ENCODE results near the gene MAFG. TPM values are rescaled to one million over a fixed set of nuclear protein-coding genes. Genes with fewer than 3 reads are reported as not detected.

The MAFG gene
- total RNA-seq, 2 experiments from 2014 or later = 23.4 to 24.1 TPM

GRCh38 chr17:81964081-81964849 is 36.7 kb upstream of the MAFG start:
- intact Hi-C loops (cut with micrococcal nuclease) = loop anchor here (5.0 kb wide), 1 partner anchor 52 kb away; the partner anchor contains the start of gene PCYT2
- CTCF ChIA-PET = interaction anchor here (5.7 kb wide), 1 partner anchor 57 kb away, joined by 174 read pairs; the partner anchor contains the start of genes CENPX and LRRC45
- no peak for DNase-seq

GRCh38 chr17:81962499-81963441 is 35.2 kb upstream of the MAFG start:
- Mint-ChIP-seq H3K4me3 (peak overlapping the region; percentile 8), H3K9me3 (no peaks in the 10 kb centered on the region), H3K36me3 (no peaks in the 10 kb centered on the region), H3K27me3 (peaks cover 19% of the 10 kb centered on the region), H3K4me1 (ENCODE audit: low read depth) (peaks cover 5% of the 10 kb centered on the region), H3K27ac (no peak overlapping the region)
- intact Hi-C loops (cut with micrococcal nuclease) = loop anchor here (5.0 kb wide), 1 partner anchor 50 kb away; the partner anchor contains the start of gene PCYT2
- POLR2A ChIA-PET = interaction anchor here (0.6 kb wide), 1 partner anchor 35 kb away, joined by 4 read pairs; no protein-coding TSS in a partner anchor
- CTCF ChIA-PET = interaction anchor here (1.1 to 5.7 kb wide), 3 partner anchors 28 to 191 kb away, joined by 3 to 174 read pairs (median 3); partner anchors contain the start of genes CENPX and LRRC45
- DNase-seq = no peak

More at GRCh38 chr17:81964081-81964849, 36.7 kb upstream of the MAFG start:
- no peaks in the 10 kb centered on the region for H3K36me3 Mint-ChIP-seq
- H3K4me1 Mint-ChIP-seq (ENCODE audit: low read depth) = peaks cover 14% of the 10 kb centered on the region
- POLR2A ChIA-PET = no interaction called here
- no peaks in the 10 kb centered on the region for H3K9me3 Mint-ChIP-seq
- H3K27me3 Mint-ChIP-seq = peaks cover 7% of the 10 kb centered on the region
- H3K4me3 Mint-ChIP-seq = no peak overlapping the region
- no peak overlapping the region for H3K27ac Mint-ChIP-seq

DNA sequence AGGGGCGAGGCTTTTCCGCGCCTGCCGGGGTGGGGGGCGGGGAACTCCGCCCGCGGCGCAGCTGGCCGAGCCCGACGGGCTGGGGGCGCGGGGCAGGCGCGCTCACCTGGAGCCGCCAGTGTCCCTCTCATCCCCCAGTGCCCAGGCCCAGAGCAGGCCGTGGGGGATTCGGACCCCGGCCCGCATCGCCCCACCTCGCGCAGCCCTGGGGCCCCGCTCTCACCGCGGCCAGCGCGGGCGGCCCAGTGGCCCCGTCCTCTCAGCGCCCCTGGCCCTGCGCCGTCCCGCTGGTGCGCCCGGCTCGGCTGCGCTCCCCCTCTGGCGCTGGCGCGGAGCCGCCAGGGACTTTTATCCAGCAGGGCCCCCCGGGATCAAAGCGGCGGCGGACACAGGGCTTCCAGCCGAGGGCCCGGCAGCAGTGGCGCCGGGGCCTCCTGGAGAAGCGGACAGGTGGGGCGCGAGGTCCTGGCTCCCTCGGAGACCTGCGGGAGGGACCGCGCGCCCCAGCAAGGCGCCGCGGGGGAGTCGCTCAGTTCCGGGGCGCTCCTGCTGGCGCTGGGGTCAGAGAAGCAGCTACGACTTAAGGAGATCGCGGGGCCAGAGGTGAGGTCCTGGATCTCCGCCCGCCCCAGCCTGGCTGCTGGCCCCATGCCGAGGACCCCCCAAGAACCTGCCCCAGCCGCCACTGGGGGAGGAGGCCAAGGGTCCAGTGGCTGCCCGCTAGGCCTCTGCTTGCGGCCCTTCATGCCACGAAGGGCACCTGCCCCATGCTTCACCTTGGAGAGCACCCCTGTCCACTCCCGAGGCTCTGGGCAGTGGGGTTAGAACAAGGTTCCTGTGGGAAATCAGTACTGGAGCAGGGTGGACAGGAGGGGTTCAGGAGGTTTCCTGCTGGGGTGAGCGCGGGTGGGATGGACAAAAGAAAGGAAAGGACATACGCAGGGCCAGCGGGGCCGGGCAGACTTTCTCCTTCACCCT is 34.3 kb upstream of the MAFG start:
- Mint-ChIP-seq H3K27ac (no peak overlapping the region), H3K9me3 (no peaks in the 10 kb centered on the region), H3K27me3 (peaks cover 19% of the 10 kb centered on the region), H3K36me3 (no peaks in the 10 kb centered on the region), H3K4me3 (peak overlapping the region; percentile 8), H3K4me1 (ENCODE audit: low read depth) (peaks cover 2% of the 10 kb centered on the region)
- CTCF ChIA-PET = interaction anchor here (1.1 to 5.7 kb wide), 3 partner anchors 27 to 192 kb away, joined by 3 to 174 read pairs (median 3); partner anchors contain the start of genes CENPX and LRRC45
- no peak for DNase-seq
- intact Hi-C loops (cut with micrococcal nuclease) = loop anchor here (5.0 kb wide), 1 partner anchor 50 kb away; the partner anchor contains the start of gene PCYT2
- POLR2A ChIA-PET = no interaction called here

DNA sequence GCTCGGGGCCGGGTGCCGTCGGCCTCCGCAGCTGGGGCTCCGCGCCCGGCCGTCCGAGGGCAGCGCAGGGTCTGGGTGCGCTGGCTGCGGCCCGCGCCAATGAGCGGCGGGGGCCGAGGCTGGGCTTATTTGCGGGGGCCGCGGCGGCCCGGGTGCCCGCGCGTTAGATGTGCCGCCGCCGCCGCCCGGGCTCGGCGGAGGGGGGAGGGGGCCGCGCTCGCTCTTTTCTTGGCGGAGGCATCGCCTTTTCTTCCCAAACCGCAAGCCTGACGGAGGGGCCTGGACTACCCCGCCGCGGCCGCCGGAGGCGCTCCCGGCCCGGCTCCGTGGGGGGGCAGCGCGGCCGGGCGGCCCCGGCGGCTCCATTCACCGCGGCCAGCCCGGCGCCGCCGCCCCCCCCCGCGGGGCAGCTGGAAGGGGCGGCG is 33.6 kb upstream of the MAFG start, which contains the start of gene NOTUM:
TSS of gene NOTUM (minus strand) at position 101 of the 425 bp plus-strand sequence. CDS start 278 bp downstream, outside the sequence.
- H3K4me1 Mint-ChIP-seq (ENCODE audit: low read depth) = peaks cover 2% of the 10 kb centered on the region
- POLR2A ChIA-PET = interaction anchor here (0.5 to 2.2 kb wide), 3 partner anchors 59 to 78 kb away, joined by 3 to 7 read pairs (median 6); partner anchors contain the start of gene DCXR
- no peak within 1 kb of the TSS for H3K4me3 Mint-ChIP-seq
- no peak for DNase-seq
- H3K27ac Mint-ChIP-seq = no peak within 1 kb of the TSS
- intact Hi-C loops (cut with micrococcal nuclease) = loop anchor here (5.0 kb wide), 1 partner anchor 49 kb away; the partner anchor contains the start of gene PCYT2
- CTCF ChIA-PET = interaction anchor here (0.6 to 5.7 kb wide), 3 partner anchors 28 to 106 kb away, joined by 3 to 174 read pairs (median 4); partner anchors contain the start of genes CENPX and LRRC45
- H3K36me3 Mint-ChIP-seq = no peaks in the 10 kb centered on the region
- H3K9me3 Mint-ChIP-seq = no peaks in the 10 kb centered on the region
- peaks cover 19% of the 10 kb centered on the region for H3K27me3 Mint-ChIP-seq

GRCh38 chr17:81960130-81960958 is 32.8 kb upstream of the MAFG start:
- intact Hi-C loops (cut with micrococcal nuclease) = loop anchor here (5.0 kb wide), 1 partner anchor 48 kb away; the partner anchor contains the start of gene PCYT2
- Mint-ChIP-seq H3K27ac (no peak overlapping the region), H3K9me3 (no peaks in the 10 kb centered on the region), H3K4me1 (ENCODE audit: low read depth) (peaks cover 2% of the 10 kb centered on the region), H3K27me3 (peaks cover 19% of the 10 kb centered on the region), H3K36me3 (no peaks in the 10 kb centered on the region), H3K4me3 (no peak overlapping the region)
- CTCF ChIA-PET = interaction anchor here (0.6 to 5.7 kb wide), 47 partner anchors 8 to 257 kb away, joined by 3 to 174 read pairs (median 5); partner anchors contain the start of genes ASPSCR1, CENPX, DCXR and DUS1L
- DNase-seq = no peak
- POLR2A ChIA-PET = interaction anchor here (0.5 to 2.2 kb wide), 6 partner anchors 33 to 78 kb away, joined by 3 to 7 read pairs (median 6); partner anchors contain the start of genes CENPX, DCXR, LRRC45 and MAFG

DNA sequence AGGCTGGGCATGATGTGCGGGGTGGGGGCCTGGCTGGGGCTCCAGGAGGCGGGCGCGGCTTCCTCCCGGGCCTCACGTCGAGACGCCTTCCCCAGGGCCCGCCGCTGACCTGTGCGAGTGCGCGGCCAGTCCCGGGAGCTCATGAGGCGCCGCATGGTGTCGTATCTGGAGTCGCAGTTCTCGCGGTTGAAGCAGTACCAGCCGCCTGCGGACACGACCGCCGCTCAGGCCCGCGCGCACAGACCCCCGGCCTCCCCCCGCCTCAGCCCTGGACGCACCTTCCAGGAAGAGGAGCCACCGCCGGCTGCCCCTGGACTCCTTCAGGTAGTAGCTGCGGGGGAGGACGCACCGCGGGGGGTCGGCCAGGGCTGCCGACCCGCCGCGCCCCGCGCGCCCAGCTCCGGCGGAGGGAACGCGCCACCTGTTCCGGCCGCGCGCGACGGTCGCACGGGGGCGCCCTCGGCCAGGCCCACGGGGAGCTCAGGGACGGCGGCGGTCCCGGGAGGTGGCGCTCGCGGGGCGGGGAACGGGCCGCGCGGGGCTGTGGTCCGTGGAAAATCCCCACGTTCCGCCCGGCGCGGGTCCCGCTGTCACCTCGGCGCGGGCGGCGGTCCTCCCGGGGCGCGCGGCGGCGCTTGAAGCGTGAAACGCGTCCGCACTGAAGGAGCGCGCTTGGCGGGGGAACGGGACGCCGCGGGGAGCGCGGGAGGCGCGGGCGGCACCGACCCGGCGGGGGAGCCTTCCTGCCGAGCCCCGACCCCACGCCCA is 32.0 kb upstream of the MAFG start:
- no peak overlapping the region for H3K4me3 Mint-ChIP-seq
- no peak overlapping the region for H3K27ac Mint-ChIP-seq
- H3K27me3 Mint-ChIP-seq = peaks cover 19% of the 10 kb centered on the region
- H3K9me3 Mint-ChIP-seq = no peaks in the 10 kb centered on the region
- POLR2A ChIA-PET = interaction anchor here (0.7 to 2.2 kb wide), 7 partner anchors 17 to 78 kb away, joined by 3 to 7 read pairs (median 6); partner anchors contain the start of genes ASPSCR1, CENPX, DCXR and LRRC45
- no peaks in the 10 kb centered on the region for H3K36me3 Mint-ChIP-seq
- H3K4me1 Mint-ChIP-seq (ENCODE audit: low read depth) = peaks cover 2% of the 10 kb centered on the region
- CTCF ChIA-PET = interaction anchor here (0.7 to 5.7 kb wide), 56 partner anchors 9 to 256 kb away, joined by 3 to 174 read pairs (median 4); partner anchors contain the start of genes ASPSCR1, CENPX, DCXR and DUS1L
- intact Hi-C loops (cut with micrococcal nuclease) = loop anchor here (1.0 to 5.0 kb wide), 2 partner anchors 47 to 64 kb away; partner anchors contain the start of genes LRRC45 and PCYT2
- peak; percentile 81 for DNase-seq

DNA sequence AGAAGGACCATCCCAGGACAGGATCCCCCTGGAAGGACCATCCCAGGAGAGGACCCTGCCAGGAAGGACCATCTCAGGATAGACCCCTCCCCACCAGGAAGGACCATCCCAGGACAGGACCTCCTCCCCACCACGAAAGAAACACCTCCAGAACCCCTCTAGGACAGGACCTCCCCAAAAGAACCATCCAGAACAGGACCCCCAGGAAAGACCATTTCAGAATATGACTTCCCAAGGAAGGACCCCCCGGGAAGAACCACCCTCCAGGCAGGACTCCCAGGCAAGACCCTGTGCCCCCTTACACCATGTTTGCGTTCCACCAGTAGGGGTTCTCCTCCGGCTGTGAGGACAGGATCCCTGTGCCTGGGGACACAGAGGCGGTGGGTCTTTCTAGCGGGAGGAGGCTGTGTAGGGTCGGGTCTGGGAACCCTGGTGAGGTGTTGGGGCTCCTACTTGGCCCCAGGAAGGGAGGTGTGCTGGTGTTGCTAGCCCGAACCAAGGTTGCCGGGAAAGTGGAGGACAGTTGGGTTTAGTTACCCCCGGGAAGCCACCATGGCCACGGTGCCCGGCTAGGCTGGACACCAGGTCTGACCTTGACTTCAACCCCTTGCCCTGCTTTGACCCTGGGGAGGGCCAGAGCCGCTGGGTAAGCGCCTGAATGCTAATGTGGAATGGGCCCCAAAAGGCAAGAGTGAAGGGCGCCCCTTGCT is 31.3 kb upstream of the MAFG start:
- intact Hi-C loops (cut with micrococcal nuclease) = loop anchor here (1.0 kb wide), 1 partner anchor 65 kb away; the partner anchor contains the start of gene LRRC45
- DNase-seq = no peak
- Mint-ChIP-seq H3K4me3 (peak overlapping the region; percentile 23), H3K4me1 (ENCODE audit: low read depth) (peaks cover 2% of the 10 kb centered on the region), H3K9me3 (no peaks in the 10 kb centered on the region), H3K36me3 (no peaks in the 10 kb centered on the region), H3K27ac (no peak overlapping the region), H3K27me3 (peaks cover 19% of the 10 kb centered on the region)
- POLR2A ChIA-PET = interaction anchor here (0.9 to 2.2 kb wide), 5 partner anchors 18 to 79 kb away, joined by 5 to 7 read pairs (median 6); partner anchors contain the start of genes ASPSCR1, CENPX, DCXR and LRRC45
- CTCF ChIA-PET = interaction anchor here (0.7 to 5.7 kb wide), 54 partner anchors 9 to 256 kb away, joined by 3 to 174 read pairs (median 4); partner anchors contain the start of genes ASPSCR1, CENPX, DCXR and DUS1L

DNA sequence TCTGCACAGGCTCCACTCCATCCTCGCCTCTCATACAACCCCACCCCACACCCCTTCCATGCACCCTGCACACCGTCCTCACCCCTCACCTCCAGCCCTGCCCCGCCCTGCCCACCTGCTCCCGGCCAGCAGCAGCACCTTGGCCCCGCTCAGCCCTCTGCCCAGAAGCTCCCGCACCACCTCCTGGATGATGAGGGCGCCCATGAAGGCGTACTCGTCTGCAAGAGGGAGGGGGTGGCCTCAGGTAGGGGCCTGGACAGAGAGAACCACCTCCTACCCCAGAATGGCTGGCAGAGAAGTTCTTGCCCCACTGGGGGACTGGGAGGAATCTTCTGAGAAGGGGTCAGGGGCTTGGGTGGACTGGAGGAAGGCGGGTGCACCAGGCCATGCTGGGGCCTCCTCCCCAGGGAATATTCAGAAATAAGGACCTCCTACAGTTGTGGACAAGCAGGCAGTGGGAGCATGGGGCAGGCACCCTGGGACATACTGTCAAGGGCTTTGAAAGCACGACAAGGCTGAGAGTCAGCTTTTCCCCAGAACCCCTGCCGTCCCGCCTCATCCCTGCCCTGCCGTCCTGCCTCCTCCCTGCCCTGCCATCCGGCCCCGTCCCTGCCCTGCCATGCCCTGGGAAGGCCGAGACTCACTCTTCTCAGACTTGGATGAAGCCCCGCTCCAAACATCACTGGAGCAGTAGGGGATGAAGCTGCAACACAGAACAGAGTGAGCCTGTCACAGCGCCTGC is 30.3 kb upstream of the MAFG start:
- Mint-ChIP-seq H3K4me3 (no peak overlapping the region), H3K9me3 (no peaks in the 10 kb centered on the region), H3K36me3 (no peaks in the 10 kb centered on the region), H3K27me3 (peaks cover 19% of the 10 kb centered on the region), H3K4me1 (ENCODE audit: low read depth) (peaks cover 2% of the 10 kb centered on the region), H3K27ac (no peak overlapping the region)
- intact Hi-C loops (cut with micrococcal nuclease) = no loop called here
- ChIA-PET CTCF (no interaction called here), POLR2A (no interaction called here)
- no peak for DNase-seq
